ENCODE measurements around the gene MT3.
"Not testable (repeated sequence)": the region's sequence is repeated elsewhere in the genome, so short reads cannot be mapped to it uniquely, and the experiment has no call there.

MT3 gene

GRCh38 chr16:56610017-56610608 lies 20.8 kb downstream of the MT3 start:
- DNase-seq (ENCODE audit: low spot score), result peak; percentile 71

GRCh38 chr16:56610609-56611111 lies 21.3 kb downstream of the MT3 start:
- DNase-seq (ENCODE audit: low spot score), result no peak

DNA sequence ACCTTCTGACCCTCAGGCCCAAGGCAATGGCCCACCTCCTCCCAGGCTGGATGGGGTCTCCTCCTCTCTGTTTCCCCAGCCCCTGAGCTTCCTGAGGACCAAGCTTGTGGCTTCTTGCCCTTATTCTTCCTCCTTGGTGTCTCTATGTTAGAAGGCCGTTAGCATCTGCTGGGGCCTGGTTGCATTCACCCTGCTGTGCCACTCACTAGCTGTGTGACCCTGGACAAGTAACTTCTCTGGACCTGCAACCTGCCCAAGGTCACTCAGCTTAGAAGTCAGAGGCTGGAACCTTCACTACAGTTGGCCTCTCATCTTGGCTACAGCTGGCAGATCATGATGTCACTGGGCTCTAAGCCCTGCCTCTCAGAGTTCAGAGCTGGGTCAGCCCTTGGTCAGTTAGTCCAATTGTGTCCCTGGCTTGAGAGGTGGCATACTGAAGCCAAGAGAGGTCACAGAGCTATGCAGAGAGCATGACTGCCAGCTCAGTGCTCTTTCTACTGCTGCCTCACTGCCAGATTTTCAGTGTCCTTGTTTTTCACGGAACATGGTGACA lies 22.0 kb downstream of the MT3 start:
- no peak for DNase-seq (ENCODE audit: low spot score)

DNA sequence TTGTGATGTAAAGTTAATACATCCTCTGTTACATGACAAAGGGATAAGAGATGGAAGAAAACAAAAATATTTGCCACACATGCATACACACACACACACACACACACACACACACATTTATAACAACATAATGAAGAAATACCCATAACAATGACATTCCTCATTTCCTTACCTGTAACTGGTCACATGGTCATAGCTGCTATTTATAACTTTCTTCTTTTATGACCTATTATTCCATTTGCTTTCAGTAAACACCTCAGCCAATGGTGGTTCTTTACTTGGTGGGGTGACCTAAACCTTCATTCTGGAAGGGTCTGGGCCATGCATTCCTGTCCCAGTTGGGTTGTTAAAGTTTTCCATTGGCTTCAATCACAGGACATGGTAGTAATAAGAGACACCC lies 24.4 kb downstream of the MT3 start:
- no peak for DNase-seq (ENCODE audit: low spot score)

DNA sequence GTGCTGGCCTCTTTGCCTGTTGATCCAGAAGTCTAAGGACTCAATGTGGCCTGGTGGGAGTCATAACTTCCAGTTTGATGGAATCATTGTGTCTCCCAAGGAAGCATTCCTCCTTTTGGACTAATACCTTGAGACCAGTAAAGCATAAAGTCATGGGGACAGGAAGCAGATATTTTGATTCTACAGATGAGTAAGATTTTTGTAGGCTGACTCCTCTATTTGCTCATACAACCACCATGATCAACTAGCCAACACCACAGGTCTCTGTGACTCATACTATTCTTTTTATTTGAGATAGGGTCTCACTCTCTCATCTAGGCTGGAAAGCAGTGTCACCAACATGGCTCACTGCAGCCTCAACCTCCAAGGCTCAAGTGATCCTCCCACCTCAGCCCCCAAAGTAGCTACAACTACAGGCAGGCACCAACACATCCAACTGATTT lies 25.2 kb downstream of the MT3 start:
- DNase-seq (ENCODE audit: low spot score), result peak; percentile 81

DNA sequence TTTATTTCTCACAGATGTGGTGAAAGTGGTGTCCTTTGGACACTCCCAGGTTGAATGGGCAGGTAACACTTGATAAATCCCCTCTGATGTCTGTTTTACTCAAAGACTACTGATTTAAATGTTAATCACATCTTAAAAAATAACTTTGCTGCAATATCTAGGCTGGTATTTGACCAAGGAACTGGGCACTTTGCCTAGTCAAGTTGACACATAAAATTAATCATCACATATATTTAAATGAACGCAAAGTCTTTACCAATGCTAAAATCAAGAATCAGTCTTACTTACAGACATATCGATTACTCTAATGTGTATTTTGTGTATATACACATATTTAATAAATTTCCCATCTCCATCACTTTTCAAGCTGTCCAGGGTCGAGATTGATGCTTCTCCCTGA lies 26.0 kb downstream of the MT3 start:
- DNase-seq (ENCODE audit: low spot score), result no peak

- DNase-seq (ENCODE audit: low spot score), result no peak
These were observed 27.4 kb downstream of the MT3 start for GRCh38 chr16:56616608-56617211.

- DNase-seq (ENCODE audit: low spot score), result no peak
These were observed 28.1 kb downstream of the MT3 start for GRCh38 chr16:56617212-56618085.

- no peak for DNase-seq (ENCODE audit: low spot score)
These were observed 28.8 kb downstream of the MT3 start for GRCh38 chr16:56618138-56618537.

DNA sequence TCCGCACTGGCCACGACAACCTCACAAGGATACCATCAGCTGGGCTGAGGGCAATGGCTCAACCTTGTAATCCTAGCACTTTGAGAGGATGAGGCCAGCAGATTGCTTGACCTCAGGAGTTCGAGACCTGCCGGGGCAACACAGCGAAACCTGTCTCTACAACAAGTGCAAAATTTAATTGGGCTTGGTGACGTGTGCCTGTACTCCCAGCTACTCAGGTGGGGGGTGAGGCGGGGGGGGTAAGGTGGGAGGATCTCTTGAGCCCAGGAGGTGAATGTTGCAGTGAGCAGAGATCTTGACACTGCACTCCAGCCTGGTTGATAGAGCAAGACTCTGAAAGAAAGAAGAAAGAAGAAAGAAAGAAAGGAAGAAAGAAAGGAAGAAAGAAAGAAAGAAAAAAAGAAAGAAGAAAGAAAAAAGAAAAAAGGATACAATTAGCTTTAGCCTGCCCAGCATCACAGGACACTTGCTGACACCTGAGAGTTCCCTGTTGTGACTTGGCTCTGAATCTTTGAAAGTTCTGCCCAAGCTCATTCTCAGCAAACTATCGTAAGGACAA lies 31.1 kb downstream of the MT3 start:
- no peak for DNase-seq (ENCODE audit: low spot score)

DNA sequence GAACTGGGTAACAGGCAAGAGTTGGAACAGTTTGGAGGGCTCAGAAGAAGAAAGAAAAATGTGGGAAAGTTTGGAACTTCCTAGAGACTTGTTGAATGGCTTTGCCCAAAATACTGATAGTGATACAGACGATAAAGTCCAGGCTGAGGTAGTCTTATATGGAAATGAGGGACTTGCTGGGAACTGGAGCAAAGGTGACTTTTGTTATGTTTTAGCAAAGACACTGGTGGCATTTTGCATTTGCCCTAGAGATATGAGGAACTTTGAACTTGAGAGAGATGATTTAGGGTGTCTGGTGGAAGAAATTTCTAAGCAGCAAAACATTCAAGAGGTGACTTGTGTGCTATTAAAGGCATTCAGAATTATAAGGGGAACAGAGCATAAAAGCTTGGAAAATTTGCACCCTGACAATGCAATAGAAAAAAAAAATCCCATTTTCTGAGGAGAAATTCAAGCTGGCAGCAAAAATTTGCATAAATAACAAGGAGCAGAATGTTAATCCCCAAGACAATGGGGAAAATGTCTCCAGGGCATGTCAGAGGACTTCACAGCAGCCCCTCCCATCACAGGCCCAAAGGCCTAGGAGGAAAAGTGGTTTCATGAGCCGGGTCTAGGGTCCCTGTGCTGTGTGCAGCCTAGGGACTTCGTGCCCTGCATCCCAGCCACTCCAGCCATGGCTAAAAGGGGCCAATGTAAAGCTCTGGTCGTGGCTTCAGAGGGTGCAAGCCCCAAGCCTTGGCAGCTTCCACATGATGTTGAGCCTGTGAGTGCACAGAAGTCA lies 32.5 kb downstream of the MT3 start:
- DNase-seq (ENCODE audit: low spot score), result not testable (repeated sequence)

DNA sequence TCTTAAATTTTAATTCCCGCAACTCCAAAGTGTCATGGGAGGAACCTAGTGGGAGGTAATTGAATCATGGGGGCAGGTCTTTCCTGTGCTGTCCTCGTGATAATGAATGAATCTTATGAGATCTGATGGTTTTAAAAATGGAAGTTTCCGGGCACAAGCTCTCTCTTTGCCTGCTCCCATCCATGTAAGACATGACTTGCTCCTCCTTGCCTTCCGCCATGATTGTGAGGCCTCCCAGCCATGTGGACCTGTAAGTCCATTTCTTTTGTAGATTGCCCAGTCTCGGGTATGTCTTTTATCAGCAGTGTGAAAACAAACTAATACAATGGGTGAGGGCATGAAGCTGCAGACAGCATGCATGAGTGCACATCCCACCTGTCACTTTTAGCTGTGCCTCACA lies 33.9 kb downstream of the MT3 start:
- DNase-seq (ENCODE audit: low spot score), result not testable (repeated sequence)

GRCh38 chr16:56623637-56624036 lies 34.3 kb downstream of the MT3 start:
- DNase-seq (ENCODE audit: low spot score), result no peak

GRCh38 chr16:56625140-56625942 lies 36.0 kb downstream of the MT3 start, which contains the start of gene MT1E:
MT1E (plus strand) TSS chr16:56625781; CDS start chr16:56625852, 71 bp downstream.
- peak; percentile 79 for DNase-seq (ENCODE audit: low spot score)

- DNase-seq (ENCODE audit: low spot score), result no peak
These were observed 36.8 kb downstream of the MT3 start for GRCh38 chr16:56625943-56626654.

GRCh38 chr16:56626685-56627084 lies 37.4 kb downstream of the MT3 start:
- DNase-seq (ENCODE audit: low spot score), result no peak

DNA sequence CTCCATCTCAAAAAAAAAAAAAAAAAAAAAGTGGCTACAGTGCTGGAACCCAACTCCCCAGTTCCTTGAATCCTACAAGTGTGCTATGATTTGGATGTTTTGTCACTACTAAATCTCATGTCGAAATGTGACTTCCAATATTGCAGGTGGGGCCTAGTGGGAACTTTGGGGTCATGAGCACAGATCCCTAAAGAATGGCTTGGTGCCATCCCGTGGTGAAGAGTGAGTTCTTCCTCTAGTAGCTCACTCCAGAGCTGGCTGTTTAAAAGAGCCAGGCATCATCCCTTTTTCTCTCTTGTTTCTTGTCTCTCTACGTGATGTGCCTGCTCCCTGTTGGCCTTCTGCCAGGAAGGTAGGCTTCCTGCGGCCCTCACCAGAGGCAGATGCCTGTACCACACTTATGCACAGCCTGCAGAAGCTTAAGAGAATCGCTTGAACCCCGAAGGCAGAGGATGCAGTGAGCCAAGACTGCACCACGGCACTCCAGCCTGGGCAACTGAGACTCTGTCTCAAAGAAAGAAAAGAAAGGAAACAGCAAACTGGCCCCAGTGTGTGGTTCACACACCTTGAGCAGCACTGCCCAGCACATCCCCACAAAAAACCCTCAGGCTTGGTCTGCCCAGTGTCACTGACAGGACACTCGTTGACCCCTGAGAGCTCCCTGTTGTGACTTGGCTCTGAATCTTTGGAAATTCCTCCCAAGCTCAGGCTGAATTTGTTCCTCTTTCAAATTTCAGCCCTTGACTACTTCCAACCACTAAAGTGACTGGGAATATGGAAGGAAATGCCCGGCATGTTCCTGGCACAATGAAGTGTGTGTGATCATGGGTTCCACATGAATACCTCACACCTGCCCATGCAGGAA lies 39.4 kb downstream of the MT3 start:
- no peak for DNase-seq (ENCODE audit: low spot score)

DNA sequence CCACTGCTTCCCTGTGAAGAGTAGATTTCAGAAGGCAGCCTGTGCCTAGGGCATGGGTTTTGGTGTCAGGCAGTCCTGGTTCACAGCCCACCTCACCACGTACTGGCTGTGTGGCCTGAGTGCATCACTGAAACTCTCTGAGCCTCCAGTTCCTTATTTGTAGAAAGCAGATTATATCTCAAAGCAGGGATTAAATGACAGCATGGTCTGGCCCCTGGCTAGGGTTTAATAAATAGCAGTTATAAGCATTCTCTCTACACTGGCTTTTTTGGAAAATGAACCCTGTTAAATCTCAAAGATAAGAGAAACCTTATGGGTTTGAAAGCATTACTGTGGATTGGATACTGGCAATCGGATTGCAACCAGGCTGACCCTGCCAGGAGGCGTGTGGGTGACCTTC lies 40.2 kb downstream of the MT3 start:
- no peak for DNase-seq (ENCODE audit: low spot score)

GRCh38 chr16:56630134-56630533 lies 40.8 kb downstream of the MT3 start:
- DNase-seq (ENCODE audit: low spot score), result no peak

Measured in kidney capillary endothelial cell (primary cell).